Measurements from ENCODE around the gene PYGM.

Gene PYGM

DNA sequence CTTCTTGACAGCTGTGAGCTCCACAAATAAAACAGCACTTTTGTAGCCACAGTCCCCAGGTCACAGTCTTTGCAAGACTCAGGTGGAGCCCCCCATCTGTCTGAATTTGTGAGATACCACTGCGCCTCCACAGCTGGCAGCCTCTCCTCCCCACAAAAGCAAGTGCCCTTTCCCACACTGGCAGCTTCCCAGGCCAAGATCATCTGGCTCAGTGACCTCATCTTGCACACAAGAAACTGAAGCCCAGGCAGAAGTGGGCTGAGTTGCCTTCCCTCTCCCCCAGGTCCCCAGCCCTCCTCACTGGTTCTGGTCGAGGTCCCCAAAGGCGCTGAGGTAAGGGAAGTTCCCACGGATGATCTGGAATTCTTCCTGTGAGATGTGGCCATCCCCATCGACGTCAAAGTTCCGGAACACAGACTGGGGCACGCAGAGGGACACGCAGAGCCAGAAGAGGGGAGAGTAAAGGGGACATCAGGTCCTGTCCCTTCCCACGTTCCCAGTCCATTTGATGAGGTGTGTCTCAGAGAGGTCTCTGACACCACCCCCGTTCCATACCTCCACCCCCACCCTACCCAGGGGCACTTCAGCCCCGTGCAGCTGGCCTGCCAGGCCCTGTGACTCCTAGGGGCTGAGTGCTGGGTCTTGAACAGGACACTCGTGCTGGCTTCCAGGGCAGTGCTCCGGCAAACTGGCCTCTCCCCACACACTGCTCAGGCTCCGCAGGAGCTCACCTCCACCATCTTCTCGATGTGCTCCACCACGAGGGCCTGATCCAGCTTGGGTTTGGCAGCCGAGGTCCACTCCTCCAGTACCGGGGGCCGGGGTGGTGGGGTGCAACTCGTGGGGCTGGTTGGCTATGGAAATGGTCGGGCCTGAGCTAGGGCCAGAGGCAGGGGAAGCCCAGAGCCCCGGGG lies 24.7 kb downstream of the PYGM start:
- DNase-seq (ENCODE audit: low spot score), result no peak

- DNase-seq (ENCODE audit: low spot score), result no peak
Measured at GRCh38 chr11:64731601-64732000, 28.2 kb downstream of the PYGM start.

GRCh38 chr11:64729851-64730382 lies 29.9 kb downstream of the PYGM start:
- DNase-seq (ENCODE audit: low spot score), result peak; percentile 9

- no peak for DNase-seq (ENCODE audit: low spot score)
Measured at GRCh38 chr11:64728757-64729365, 30.9 kb downstream of the PYGM start.

DNA sequence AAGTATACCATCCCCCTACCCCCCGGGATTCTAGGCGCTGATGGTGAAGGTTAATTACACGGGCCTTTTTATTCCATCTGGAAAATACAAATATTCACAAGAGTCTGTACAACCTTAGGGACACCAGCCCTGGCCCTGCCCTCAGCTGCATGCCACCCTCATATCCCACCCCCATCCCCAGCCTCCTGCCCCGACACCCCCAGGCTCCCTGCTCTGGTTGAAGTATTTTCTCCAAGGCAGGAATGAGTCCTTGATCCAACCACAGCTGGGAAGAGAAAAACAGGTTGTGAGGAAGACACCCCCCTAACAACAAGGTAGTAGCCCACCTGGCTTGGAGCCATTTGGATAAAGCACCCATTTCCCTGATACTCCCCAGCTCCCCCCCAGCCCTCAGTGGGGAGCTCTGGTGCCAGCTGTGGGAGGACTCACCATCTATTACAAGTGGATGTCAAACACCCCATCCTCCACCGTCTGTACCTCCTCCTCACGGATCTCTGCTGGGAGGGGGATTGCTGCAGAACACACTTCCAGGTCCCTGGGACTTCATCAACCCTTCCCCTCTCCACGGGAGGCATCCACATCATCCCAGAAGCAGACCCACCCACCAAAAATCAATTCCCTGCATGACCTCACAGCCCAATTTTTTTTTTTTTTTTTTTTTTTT lies 32.8 kb downstream of the PYGM start:
- no peak for DNase-seq (ENCODE audit: low spot score)

DNA sequence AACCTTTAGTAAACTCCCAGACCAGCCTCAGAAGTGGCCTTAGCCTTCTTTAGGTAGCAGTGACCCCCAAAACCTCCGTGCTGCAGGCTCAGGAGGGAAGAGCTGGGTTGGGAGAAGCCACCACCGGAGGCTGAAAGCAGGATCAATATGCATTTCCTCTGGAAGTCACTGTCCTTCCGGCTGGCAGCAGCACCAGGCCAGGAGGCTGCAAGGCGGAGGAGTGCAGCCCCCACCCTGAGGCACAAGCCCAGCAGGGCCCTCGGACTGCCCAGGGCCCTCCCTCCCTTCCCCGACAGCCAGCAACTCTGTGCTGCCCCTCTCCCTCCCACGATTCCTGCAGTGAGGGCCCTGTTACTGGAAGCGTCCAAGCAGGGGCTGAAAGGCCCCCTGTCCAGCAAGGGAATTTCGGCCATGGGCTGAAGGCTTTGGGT lies 33.5 kb downstream of the PYGM start:
- no peak for DNase-seq (ENCODE audit: low spot score)

- no peak for DNase-seq (ENCODE audit: low spot score)
Measured at GRCh38 chr11:64724863-64725532, 34.8 kb downstream of the PYGM start.

- DNase-seq (ENCODE audit: low spot score), result no peak
Measured at GRCh38 chr11:64723907-64724862, 35.6 kb downstream of the PYGM start.

- DNase-seq (ENCODE audit: low spot score), result peak; percentile 80
Measured at GRCh38 chr11:64723117-64723906, 36.5 kb downstream of the PYGM start, which contains the start of gene NRXN2. TSS of gene NRXN2 (minus strand) at chr11:64723197. CDS start at chr11:64713699, 9,498 bp downstream.

DNA sequence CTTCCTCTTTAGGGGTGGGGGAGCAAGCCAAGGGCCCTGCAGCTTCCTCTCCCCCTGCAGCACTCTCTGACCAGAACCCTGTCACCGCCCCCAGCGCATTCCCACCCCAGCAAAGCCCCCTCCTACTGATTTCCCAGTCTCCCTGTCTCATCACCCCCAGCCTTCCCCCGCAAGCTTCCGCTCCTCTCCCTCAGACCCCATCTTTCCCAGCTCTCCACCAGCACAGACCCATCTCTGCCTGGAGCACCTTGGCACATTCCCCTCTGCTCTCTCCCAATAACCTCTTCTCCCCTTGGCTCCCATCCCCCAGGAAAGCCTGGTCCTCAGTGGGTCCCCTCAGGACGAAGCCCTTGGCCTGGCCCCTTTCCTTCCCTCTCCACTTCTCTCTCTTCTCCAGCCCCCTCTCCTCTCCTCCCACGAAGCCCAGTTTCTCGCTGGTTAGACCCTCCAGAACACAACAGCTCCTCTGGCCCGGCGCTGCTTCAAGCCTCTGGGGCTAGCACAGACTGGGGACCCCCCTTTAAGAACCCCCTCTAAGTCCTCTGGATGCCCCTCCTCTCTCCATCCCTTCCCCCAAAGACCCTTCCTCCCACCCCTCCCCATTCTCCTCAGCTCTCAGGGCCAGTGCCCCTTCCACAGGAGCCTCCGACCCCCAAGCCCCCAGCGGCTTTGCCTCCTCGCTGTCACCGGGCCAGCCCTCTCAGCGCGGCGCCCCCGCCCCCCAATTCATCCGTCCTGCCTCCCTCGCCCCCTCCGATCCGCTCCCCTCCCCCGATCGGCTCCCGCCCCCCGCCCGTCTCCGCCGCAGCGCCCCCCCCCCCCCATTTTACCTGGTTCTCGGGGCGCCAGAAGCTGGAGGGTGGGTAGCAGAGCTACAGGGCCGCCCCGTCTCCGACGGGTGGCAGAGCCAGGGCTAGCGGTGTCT lies 37.4 kb downstream of the PYGM start:
- no peak for DNase-seq (ENCODE audit: low spot score)

DNA sequence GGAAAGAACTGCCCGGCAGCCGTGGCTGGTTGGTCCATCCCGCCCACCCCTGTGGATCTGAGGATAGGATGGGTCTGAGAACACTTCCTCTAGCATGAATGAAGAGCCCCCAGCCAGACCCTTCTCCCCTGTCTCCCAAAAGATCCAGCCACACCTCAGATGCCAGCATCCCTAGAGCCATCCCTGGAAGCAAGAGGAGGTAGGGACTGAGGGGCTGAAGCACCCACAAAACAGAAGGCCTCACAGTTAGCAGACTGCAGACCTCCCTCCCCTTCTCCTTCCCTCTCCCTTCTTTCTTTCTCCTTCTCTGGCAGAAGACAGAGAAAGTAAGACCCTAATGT lies 38.4 kb downstream of the PYGM start:
- no peak for DNase-seq (ENCODE audit: low spot score)

DNA sequence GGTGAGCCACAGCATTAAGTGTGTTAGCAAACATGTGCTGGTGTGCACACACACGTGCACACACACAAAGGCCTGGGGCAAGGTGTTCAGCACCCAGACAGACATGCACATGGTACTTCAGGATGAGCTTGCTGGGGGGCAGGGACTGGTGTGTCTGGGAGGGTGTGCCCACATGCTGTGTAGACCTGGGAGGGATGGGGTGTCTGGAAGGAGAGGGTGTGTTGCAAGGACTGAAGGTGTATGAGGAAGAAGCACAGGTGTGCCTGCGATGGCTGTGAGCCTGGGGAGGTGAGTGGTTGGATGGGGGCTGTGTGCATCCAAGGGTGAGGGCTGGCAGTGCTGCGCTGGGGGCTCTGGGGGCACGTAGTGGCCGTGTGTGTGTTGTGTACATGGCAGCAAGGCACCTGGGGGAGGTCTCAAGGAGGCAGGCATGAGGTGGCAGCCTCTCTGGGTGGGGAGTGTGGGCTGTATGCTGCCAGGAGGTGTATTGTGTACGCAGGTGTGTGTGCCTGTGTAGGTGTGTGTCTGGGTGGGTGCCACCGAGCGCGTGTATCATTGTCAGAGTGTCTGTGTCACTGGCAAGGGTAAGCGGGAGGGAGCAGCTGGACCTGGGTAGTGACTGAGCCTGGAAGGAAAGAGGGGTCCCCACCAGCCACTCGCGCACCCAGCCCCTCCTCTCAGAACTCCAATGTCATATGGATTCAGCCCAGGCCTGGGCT lies 39.0 kb downstream of the PYGM start:
- no peak for DNase-seq (ENCODE audit: low spot score)

- DNase-seq (ENCODE audit: low spot score), result no peak
Measured at GRCh38 chr11:64720167-64720566, 39.6 kb downstream of the PYGM start.

- DNase-seq (ENCODE audit: low spot score), result no peak
Measured at GRCh38 chr11:64719406-64719805, 40.4 kb downstream of the PYGM start.

DNA sequence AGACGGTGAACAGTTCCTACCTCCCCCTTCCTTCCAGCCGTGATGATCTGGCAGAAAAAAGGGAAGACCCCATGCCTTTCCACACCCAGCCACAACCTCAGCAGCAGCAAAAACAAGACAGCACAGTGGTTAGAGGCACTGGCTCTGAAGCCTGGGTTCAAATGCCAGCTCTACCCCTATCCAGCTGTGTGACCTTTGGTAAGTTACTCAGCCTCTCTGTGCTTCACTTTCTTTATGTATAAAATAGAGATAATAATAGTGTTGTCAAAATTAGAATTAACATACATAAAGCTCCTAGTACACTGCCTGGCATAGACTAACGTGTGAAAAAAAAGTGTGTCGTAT lies 41.0 kb downstream of the PYGM start:
- no peak for DNase-seq (ENCODE audit: low spot score)

- no peak for DNase-seq (ENCODE audit: low spot score)
Measured at GRCh38 chr11:64718084-64718779, 41.5 kb downstream of the PYGM start.

DNA sequence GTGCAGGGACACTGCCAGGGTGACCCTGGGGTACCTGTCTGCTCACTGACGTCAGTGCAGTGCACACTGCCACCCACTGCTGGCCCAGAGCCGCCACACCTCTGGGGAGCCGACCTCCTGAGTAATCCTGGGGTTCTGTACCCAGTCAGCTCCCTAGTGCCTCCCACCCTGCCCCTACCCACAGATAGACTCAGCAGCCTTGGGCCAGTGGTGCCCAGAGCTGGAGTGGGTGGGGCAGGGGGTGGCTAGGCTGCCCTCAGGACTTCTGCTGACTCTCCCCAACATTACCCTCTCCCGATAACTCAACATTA lies 42.6 kb downstream of the PYGM start:
- DNase-seq (ENCODE audit: low spot score), result no peak
